GM12875 (cell line): ENCODE data around the gene PSMF1.

Experiments
- H3K4me3 ChIP-seq: one replicate; pipeline ENCODE4 v1.5.1; 2011; ENCODE audit warnings: low read depth, low read length, control low read depth
- TF ChIP-seq, protein P1 (sequence below): IDR thresholded peaks from 2 replicates; pipeline ENCODE4 v1.5.1; 2011; ENCODE audit warnings: low read depth, mild to moderate bottlenecking, control low read depth, inconsistent platforms, low read length, moderate library complexity, borderline replicate concordance; ENCODE audit not compliant: insufficient read depth

PSMF1 gene

DNA sequence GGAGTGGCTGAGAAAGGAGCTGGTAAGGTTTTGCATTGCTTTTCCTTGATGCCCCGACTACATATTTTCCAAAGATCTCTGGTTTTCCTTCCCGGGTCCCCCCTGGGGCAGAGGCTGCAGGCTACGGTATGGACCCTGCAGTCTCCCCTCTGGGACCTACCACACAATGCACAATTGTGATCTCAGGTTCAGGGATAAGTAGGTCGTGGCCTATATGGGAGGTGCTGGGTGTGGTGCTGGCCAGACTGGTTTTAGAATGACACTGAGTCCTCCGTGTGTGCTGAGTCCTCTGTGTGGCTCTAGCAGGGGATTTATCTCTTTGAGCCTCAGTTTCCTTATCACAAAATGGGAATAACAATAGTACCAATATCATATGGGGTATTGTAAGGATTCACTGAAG, 85.2 kb downstream of the PSMF1 start:
- TF ChIP-seq, protein P1, sequence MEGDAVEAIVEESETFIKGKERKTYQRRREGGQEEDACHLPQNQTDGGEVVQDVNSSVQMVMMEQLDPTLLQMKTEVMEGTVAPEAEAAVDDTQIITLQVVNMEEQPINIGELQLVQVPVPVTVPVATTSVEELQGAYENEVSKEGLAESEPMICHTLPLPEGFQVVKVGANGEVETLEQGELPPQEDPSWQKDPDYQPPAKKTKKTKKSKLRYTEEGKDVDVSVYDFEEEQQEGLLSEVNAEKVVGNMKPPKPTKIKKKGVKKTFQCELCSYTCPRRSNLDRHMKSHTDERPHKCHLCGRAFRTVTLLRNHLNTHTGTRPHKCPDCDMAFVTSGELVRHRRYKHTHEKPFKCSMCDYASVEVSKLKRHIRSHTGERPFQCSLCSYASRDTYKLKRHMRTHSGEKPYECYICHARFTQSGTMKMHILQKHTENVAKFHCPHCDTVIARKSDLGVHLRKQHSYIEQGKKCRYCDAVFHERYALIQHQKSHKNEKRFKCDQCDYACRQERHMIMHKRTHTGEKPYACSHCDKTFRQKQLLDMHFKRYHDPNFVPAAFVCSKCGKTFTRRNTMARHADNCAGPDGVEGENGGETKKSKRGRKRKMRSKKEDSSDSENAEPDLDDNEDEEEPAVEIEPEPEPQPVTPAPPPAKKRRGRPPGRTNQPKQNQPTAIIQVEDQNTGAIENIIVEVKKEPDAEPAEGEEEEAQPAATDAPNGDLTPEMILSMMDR, result no peak
- no peak overlapping the region for H3K4me3 ChIP-seq

GRCh38 chr20:1204113-1204512, 85.7 kb downstream of the PSMF1 start:
- TF ChIP-seq, protein P1, result no peak
- no peak overlapping the region for H3K4me3 ChIP-seq

- H3K4me3 ChIP-seq, result no peak overlapping the region
- TF ChIP-seq, protein P1, result no peak
Observed at GRCh38 chr20:1204576-1204975, 86.2 kb downstream of the PSMF1 start.

- no peak overlapping the region for H3K4me3 ChIP-seq
- TF ChIP-seq, protein P1, result no peak
Observed at GRCh38 chr20:1205802-1206201, 87.4 kb downstream of the PSMF1 start.

DNA sequence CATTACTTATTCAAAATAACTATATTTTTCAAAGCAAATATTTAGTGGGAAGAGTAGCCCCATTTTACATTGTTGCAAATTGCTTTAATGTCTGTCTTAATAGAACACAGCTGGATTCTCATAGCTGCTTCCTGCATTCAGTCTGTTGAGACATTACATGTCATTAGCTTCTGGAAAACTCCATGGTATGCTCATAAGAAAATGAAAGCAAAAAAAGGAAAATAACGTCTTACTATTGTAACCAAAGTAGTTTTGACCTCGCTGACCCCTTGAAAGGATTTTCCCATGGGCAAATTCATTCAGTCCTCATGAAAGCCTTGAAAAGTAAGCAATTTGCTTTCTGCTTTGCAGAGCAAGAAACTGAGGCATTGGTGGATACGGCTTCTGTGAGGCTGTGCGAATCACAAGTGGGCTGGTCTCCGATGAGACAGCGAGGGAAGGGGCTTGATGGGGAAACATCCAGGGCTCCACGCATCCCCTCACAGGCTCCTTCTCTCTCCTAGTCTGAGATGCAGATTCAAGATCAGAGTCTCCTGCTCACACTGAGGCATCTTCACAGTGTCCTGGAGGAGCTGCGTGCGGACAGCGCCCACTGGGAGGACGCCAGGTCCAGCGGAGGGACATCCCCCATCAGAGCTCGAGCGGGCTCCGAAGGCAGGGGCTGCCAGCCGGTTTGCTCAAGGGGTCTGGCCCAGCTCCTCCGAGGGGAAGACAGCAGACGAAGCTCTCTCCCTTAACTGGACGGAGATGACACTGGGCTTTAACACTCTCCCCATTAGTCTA, 88.2 kb downstream of the PSMF1 start:
- no peak overlapping the region for H3K4me3 ChIP-seq

DNA sequence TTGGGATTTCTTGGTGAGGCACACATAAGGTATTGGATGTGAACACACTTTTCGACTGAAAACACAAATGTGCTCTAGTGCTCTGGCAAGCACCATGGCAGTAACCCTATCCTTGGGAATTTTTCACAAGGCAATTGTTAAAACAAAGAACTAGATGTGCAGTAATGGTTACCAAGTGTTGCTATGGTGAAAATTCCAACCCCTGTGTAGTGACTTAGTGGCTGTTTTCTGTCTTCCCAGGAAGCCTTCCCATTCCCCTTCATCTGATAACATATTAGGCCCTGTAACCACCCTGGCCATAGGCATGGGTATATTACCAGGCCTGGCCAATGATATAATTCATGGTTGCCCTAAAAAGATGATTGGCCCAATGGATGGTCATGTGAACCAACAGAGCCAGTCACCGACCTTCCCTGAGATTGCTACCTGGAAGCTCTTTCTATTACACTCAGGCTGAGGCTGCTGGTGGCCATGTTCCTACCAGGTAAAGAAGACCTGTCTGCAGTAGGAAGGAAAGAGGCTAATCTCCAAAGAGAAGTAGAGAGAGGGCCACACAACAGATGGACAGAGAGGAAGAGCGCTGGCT, 89.0 kb downstream of the PSMF1 start:
- H3K4me3 ChIP-seq, result no peak overlapping the region
- TF ChIP-seq, protein P1, result no peak

More for the DNA sequence above, 88.2 kb downstream of the PSMF1 start:
- TF ChIP-seq, protein P1, result no peak
